Pancreas (tissue), 10 donors: ENCODE measurements around the gene MYH9. TPM values are rescaled to one million over a fixed set of nuclear protein-coding genes. Genes with fewer than 3 reads are reported as not detected.
A peak's percentile ranks its signal among the peaks of the same experiment; 100 is the strongest.

ENCODE experiments used
- ATAC-seq, 4 donors: fragments of 200-7000 bp; cut with Tn5 transposase; one replicate each; pipeline versions ENCODE4 v1.8.0 to v1.9.1; 2020; ENCODE audit warnings: mild to moderate bottlenecking in 4 of 4, moderate library complexity in 4 of 4
- DNase-seq, 6 donors: peaks; one replicate each; pipeline ENCODE4 v3.0.0-alpha.2; 2020
- FAIRE-seq: peaks from 2 replicates; lab custom pipeline; 2012; peaks lifted over from hg19 to GRCh38; lab: Jason Lieb, UNC
- H3K27ac ChIP-seq, 4 donors: fragments of 200-600 bp; sonication (generic); 1 replicate in 3 of 4; 2 replicates in 1 of 4; pipeline versions ENCODE4 v1.5.0 to v1.8.0; 2020
- H3K27me3 ChIP-seq, 4 donors: fragments of 200-600 bp; one replicate each; pipeline ENCODE4 v1.8.0; 2021
- H3K36me3 ChIP-seq, 3 donors: fragments of 200-600 bp; sonication (generic) in 1 of 3; one replicate each; pipeline versions ENCODE4 v1.5.0 to v1.8.0; 2020 to 2021
- H3K4me1 ChIP-seq, 3 donors: fragments of 200-600 bp; one replicate each; pipeline ENCODE4 v1.8.0; 2021
- H3K4me3 ChIP-seq, 4 donors: fragments of 200-600 bp; sonication (generic) in 2 of 4; one replicate each; pipeline versions ENCODE4 v1.5.0 to v1.8.0; 2020 to 2021
- H3K9me3 ChIP-seq, 4 donors: fragments of 200-600 bp; one replicate each; pipeline ENCODE4 v1.8.0; 2021
- WGBS, 2 donors: extraction: QIAGEN DNeasy Blood & Tissue Kit; methylation state at CpG; one replicate each; pipeline ENCODE4 v1.1.7; 2013; 5-methylcytosine and 5-hydroxymethylcytosine counted together
- intact Hi-C, 3 donors: fragments of 100-400 bp; cut with DNase I; formaldehyde crosslinking; loops; one replicate each; pipeline versions ENCODE4 v1.11.1 to v1.14.2; 2022
- polyA plus RNA-seq, 2 donors: library from polyadenylated mRNA; stranded (reverse); fragments of 200-250 nt; gene quantifications; one replicate each; pipeline ENCODE4 v1.2.3, GENCODE V29; 2013
- total RNA-seq, 6 donors: library from RNA; stranded (reverse); fragmentation: NEBNext Ultra II Directional in 4 of 6; extraction: Animal tissue kit (Norgen Biotek cat#: 25700) in 4 of 6; gene quantifications; one replicate each; pipeline versions ENCODE4 v1.2.1 to v1.2.4, GENCODE V29; 2021 to 2023
- TF ChIP-seq, protein P1 (sequence below), 4 donors: fragments of 200-600 bp; sonication (generic) in 3 of 4; IDR thresholded peaks; one replicate each; pipeline versions ENCODE4 v1.5.0 to v1.8.0; 2021; ENCODE audit warnings: antibody characterized with exemption in 4 of 4
- donor health status: healthy with polysubstance abuse.
- donor health status: DM: no; HTN: no; CAD: no; lungs with moderate emphysema.
- donor health status: DM: no; HTN: no; CAD: no.
- donor health status: control.
- donor health status: control.
- donor health status: Bipolar disorder and iron deficiency.
- donor health status: DM: yes; HTN: yes; CAD: no.
- donor health status: DM: no; HTN: no; CAD: no.
- donor health status: DM: no; HTN: no; CAD: no.
- donor health status: DM: yes; HTN: yes; CAD: no.

MYH9 gene
- total and polyA plus RNA-seq, 8 donors = 80.9 to 554 (median 376) TPM

GRCh38 chr22:36355362-36355761 lies 32.4 kb downstream of the MYH9 start:
- 31 to 35% methylated on average over 6 of the region's 6 CpGs for WGBS, 2 donors
- H3K4me1 ChIP-seq = peaks cover 73 to 88% (median 80%) of the 10 kb centered on the region in 3 donors
- H3K4me3 ChIP-seq = no peak overlapping the region
- no peaks in the 10 kb centered on the region for H3K9me3 ChIP-seq
- no peaks in the 10 kb centered on the region for H3K36me3 ChIP-seq
- FAIRE-seq (no peak), DNase-seq (no peak), ATAC-seq (no peak)
- TF ChIP-seq, protein P1, sequence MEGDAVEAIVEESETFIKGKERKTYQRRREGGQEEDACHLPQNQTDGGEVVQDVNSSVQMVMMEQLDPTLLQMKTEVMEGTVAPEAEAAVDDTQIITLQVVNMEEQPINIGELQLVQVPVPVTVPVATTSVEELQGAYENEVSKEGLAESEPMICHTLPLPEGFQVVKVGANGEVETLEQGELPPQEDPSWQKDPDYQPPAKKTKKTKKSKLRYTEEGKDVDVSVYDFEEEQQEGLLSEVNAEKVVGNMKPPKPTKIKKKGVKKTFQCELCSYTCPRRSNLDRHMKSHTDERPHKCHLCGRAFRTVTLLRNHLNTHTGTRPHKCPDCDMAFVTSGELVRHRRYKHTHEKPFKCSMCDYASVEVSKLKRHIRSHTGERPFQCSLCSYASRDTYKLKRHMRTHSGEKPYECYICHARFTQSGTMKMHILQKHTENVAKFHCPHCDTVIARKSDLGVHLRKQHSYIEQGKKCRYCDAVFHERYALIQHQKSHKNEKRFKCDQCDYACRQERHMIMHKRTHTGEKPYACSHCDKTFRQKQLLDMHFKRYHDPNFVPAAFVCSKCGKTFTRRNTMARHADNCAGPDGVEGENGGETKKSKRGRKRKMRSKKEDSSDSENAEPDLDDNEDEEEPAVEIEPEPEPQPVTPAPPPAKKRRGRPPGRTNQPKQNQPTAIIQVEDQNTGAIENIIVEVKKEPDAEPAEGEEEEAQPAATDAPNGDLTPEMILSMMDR (IDR thresholded peaks at IDR 0.05) = no peak
- peak overlapping the region in 3 of 4 donors; percentile 26 to 79 (median 61) for H3K27ac ChIP-seq
- intact Hi-C loops = no loop called here
- H3K27me3 ChIP-seq = no peaks in the 10 kb centered on the region

- no peak for FAIRE-seq
- TF ChIP-seq, protein P1 (IDR thresholded peaks at IDR 0.05) = no peak
- peak; percentile 81 to 86 (median 82) for ATAC-seq
- H3K27me3 ChIP-seq = no peaks in the 10 kb centered on the region
- peak; percentile 82 to 93 (median 88) for DNase-seq
- 16% methylated on average over 16 of the region's 16 CpGs for WGBS, 2 donors
- intact Hi-C loops = no loop called here
- peak overlapping the region; percentile 82 to 95 (median 93) for H3K27ac ChIP-seq
- H3K4me3 ChIP-seq = peak overlapping the region in 2 of 4 donors; percentile 12 to 19
- H3K36me3 ChIP-seq = peaks cover 0 to 11% (median 0%) of the 10 kb centered on the region in 3 donors
- H3K9me3 ChIP-seq = no peaks in the 10 kb centered on the region
- peaks cover 56 to 82% (median 70%) of the 10 kb centered on the region in 3 donors for H3K4me1 ChIP-seq
Measured at GRCh38 chr22:36352803-36353507, 34.8 kb downstream of the MYH9 start.

GRCh38 chr22:36351921-36352802 lies 35.6 kb downstream of the MYH9 start:
- intact Hi-C loops = no loop called here
- Histone ChIP-seq H3K36me3 (peaks cover 0 to 16% (median under 1%) of the 10 kb centered on the region in 3 donors), H3K27me3 (no peaks in the 10 kb centered on the region), H3K4me1 (peaks cover 52 to 74% (median 64%) of the 10 kb centered on the region in 3 donors), H3K27ac (peak overlapping the region; percentile 82 to 95 (median 93)), H3K9me3 (no peaks in the 10 kb centered on the region), H3K4me3 (peak overlapping the region in 2 of 4 donors; percentile 12 to 19)
- ATAC-seq = peak; percentile 44 to 59 (median 48)
- WGBS, 2 donors = 9 to 11% methylated on average over 22 of the region's 22 CpGs
- no peak for FAIRE-seq
- peak in 1 of 6 donors; percentile 57 for DNase-seq
- TF ChIP-seq, protein P1 (IDR thresholded peaks at IDR 0.05) = no peak

GRCh38 chr22:36350751-36351594 lies 36.8 kb downstream of the MYH9 start:
- 19 to 23% methylated on average over 14 of the region's 14 CpGs for WGBS, 2 donors
- H3K4me1 ChIP-seq = peaks cover 44 to 66% (median 54%) of the 10 kb centered on the region in 3 donors
- FAIRE-seq (no peak), ATAC-seq (peak; percentile 9 to 25 (median 20)), DNase-seq (peak in 1 of 6 donors; percentile 63)
- no peaks in the 10 kb centered on the region for H3K27me3 ChIP-seq
- H3K27ac ChIP-seq = peak overlapping the region; percentile 82 to 95 (median 93)
- peaks cover 0 to 19% (median 6%) of the 10 kb centered on the region in 3 donors for H3K36me3 ChIP-seq
- TF ChIP-seq, protein P1 (IDR thresholded peaks at IDR 0.05) = no peak
- intact Hi-C loops = no loop called here
- H3K4me3 ChIP-seq = peak overlapping the region in 1 of 4 donors; percentile 2
- H3K9me3 ChIP-seq = no peaks in the 10 kb centered on the region
